ENCODE data around the gene PPIF. TPM values are rescaled to one million over a fixed set of nuclear protein-coding genes. Genes with fewer than 3 reads are reported as not detected.

PPIF gene
- total and polyA plus RNA-seq, 7 donors: 26.4 to 74.9 (median 48.5) TPM

DNA sequence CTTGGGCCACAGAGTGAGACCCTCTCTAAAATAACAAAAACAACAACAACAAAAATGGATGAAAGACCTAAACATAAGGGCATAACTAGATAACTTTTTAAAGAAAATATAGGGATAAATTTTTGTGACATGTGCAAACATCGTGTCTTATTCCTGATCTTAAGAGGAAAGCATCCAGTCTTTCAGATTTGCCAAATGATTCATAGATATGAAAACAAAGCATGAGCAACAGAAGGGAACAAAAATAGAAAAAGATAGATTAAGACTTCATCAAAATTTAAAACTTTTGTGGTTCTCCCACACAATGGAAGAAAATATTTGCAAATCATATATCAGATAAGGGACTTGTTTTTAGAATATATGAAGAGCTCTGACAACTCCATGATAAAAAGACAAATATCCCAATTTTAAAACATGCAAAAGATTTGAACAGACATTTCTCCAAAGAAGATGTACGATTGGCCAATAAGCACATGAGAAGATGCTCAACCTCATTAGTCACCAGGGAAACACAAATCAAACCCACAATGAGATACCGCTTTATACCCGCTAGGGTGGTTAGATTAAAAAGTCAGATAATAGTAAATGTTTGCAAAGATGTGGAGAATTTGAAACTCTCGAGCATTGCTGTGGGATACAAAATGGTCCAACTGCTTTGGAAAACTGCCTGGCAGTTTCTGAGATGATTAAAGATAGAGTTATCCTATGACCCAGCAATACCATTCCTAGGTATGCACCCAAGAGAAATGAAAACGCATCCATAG, 20.3 kb downstream of the PPIF start:
- no peak for TF ChIP-seq EP300 (IDR thresholded peaks at IDR 0.05)
- TF ChIP-seq, protein P1, sequence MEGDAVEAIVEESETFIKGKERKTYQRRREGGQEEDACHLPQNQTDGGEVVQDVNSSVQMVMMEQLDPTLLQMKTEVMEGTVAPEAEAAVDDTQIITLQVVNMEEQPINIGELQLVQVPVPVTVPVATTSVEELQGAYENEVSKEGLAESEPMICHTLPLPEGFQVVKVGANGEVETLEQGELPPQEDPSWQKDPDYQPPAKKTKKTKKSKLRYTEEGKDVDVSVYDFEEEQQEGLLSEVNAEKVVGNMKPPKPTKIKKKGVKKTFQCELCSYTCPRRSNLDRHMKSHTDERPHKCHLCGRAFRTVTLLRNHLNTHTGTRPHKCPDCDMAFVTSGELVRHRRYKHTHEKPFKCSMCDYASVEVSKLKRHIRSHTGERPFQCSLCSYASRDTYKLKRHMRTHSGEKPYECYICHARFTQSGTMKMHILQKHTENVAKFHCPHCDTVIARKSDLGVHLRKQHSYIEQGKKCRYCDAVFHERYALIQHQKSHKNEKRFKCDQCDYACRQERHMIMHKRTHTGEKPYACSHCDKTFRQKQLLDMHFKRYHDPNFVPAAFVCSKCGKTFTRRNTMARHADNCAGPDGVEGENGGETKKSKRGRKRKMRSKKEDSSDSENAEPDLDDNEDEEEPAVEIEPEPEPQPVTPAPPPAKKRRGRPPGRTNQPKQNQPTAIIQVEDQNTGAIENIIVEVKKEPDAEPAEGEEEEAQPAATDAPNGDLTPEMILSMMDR (IDR thresholded peaks at IDR 0.05): no peak
- no peak for TF ChIP-seq POLR2A (IDR thresholded peaks at IDR 0.05)
- no peak for TF ChIP-seq POLR2AphosphoS5 (IDR thresholded peaks at IDR 0.05)
- 84 to 90% methylated on average over 6 of the region's 6 CpGs for WGBS, 2 donors
- intact Hi-C loops (cut with DNase I): no loop called here

DNA sequence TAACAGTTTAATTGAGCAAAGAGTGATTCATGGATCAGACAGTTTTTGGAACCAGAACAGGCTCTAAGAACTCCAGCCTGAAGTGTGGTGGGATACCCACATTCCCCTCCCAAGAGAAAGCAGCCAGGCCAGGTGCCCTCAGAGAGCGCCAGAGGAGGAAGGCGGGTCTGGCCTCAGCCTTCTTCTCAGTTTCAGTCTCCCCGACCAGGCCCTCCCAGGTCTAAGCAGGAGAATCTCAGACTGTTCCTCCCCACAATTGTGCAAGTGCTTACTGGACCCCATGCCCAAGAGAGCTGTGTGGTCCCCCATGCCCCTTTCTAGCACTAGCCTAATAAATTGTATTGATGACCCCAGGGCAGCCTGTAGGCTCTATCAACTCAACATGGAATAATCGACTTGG, 25.6 kb downstream of the PPIF start:
- Histone ChIP-seq H3K27me3 (no peaks in the 10 kb centered on the region), H3K9me3 (peaks cover 0 to 4% (median 0%) of the 10 kb centered on the region in 4 donors), H3K4me3 (no peak overlapping the region), H3K36me3 (no peaks in the 10 kb centered on the region), H3K4me1 (peaks cover 0 to 22% (median 18%) of the 10 kb centered on the region in 4 donors), H3K27ac (no peak overlapping the region)
- peak; percentile 21 for DNase-seq
- intact Hi-C loops (cut with DNase I): loop anchor here (5.0 to 10.0 kb wide), 4 partner anchors 114 to 832 kb away; partner anchors contain the start of gene ANXA11
- TF ChIP-seq POLR2AphosphoS5 (IDR thresholded peaks at IDR 0.05) (no peak), POLR2A (IDR thresholded peaks at IDR 0.05) (no peak), EP300 (IDR thresholded peaks at IDR 0.05) (no peak)
- TF ChIP-seq, protein P1 (IDR thresholded peaks at IDR 0.05): no peak
- WGBS, 2 donors: 67 to 84% methylated on average over 4 of the region's 4 CpGs

More for the DNA sequence above, 20.3 kb downstream of the PPIF start:
- H3K4me1 ChIP-seq: no peaks in the 10 kb centered on the region
- H3K36me3 ChIP-seq: no peaks in the 10 kb centered on the region
- no peak overlapping the region for H3K4me3 ChIP-seq
- H3K27ac ChIP-seq: no peak overlapping the region
- DNase-seq: no peak
- peaks cover 0 to 4% (median 0%) of the 10 kb centered on the region in 4 donors for H3K9me3 ChIP-seq
- no peaks in the 10 kb centered on the region for H3K27me3 ChIP-seq

DNA sequence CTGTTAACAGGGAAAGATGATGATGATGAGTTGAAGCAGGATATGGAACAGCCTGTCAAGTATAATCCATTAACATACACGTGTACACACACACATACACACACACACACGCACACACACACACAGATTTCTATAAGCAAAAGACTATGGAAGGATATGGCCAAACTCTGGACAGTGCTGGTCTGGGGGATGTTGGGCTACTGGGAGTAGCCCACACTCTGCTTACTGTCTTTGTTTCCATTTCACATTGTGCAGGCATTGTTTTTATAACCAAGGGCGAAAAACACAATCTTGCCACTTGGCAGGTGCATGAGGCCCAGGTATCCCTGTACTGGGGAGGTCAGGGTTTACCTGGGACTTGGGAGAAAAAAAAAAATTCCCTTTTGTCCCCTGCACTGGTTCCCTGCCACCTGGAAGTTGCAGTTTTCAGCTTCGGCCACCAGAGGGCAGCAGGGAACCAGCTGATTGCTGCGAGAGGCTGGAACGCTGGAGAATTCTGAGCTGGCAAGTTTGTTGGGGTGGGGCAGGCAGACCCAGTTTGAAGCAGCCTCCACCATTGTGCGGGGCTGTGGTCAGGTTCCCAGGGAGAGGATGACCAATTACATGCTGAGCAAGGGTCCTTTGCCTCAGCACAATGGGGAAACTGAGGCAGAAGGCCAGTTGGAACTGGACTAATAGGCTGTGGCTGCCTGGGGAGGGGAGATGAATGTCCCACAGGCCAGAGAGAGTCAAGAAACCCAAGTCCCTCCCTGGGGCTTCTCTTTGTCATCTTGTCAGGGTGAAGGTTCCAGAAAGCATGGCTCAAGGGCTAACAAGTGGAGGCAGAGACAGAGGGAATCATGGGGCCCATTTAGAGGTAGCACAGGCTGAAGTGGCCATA, 27.3 kb downstream of the PPIF start:
- peak overlapping the region in 2 of 4 donors; percentile 49 to 53 for H3K27ac ChIP-seq
- H3K27me3 ChIP-seq: no peaks in the 10 kb centered on the region
- intact Hi-C loops (cut with DNase I): loop anchor here (1.0 to 10.0 kb wide), 5 partner anchors 93 to 830 kb away; partner anchors contain the start of gene ANXA11
- H3K9me3 ChIP-seq: peaks cover 0 to 4% (median 0%) of the 10 kb centered on the region in 4 donors
- no peak overlapping the region for H3K4me3 ChIP-seq
- peak; percentile 91 for DNase-seq
- peaks cover 2 to 34% (median 26%) of the 10 kb centered on the region in 4 donors for H3K4me1 ChIP-seq
- 5 to 14% methylated on average over 7 of the region's 7 CpGs for WGBS, 2 donors
- TF ChIP-seq POLR2A (IDR thresholded peaks at IDR 0.05) (no peak), EP300 (IDR thresholded peaks at IDR 0.05) (no peak), POLR2AphosphoS5 (IDR thresholded peaks at IDR 0.05) (peak in 2 of 4 donors; percentile 33 to 35)
- TF ChIP-seq, protein P1 (IDR thresholded peaks at IDR 0.05): peak; percentile 96 to 98 (median 96)
- H3K36me3 ChIP-seq: no peaks in the 10 kb centered on the region

DNA sequence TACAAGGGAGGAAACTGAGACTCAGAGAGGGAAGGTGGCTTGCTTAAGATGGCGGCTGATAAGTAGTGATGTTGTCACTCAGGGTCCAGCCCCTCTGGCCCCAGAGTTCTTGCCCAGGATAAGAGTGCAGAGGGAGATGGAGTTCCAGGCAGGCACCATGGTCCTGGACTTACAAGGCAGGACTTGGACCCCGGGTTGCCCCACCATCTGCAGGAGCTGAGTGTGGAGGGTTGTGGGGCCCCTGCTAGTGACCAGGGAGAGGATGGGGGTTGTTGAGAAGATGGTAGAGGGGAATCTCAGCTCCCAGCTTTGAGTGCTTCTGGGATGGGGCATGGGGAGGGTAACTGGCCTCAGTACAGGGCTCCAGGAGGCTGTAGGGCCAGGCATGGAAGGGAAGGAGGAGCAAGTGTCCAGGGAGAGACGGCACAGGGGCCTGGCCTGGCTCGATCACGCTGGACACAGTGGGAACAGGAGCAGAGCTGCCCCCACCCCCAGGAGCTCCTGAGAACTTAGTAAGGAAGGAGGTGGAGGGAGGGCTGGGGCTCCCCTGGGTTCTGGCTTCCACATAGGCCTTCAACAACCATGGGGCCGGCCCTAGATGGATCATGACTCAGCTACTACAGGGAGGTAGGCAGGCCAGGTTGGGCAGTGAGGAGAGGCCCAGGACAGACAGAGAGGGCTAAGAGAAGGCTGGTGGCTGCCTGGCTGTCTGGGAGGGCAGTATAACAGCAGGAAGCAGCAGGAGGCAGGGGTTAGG, 28.2 kb downstream of the PPIF start:
- Histone ChIP-seq H3K4me3 (no peak overlapping the region), H3K4me1 (peaks cover 3 to 43% (median 36%) of the 10 kb centered on the region in 4 donors), H3K36me3 (no peaks in the 10 kb centered on the region), H3K9me3 (no peaks in the 10 kb centered on the region), H3K27ac (peak overlapping the region in 3 of 4 donors; percentile 36 to 53 (median 49)), H3K27me3 (no peaks in the 10 kb centered on the region)
- peak; percentile 76 for DNase-seq
- TF ChIP-seq, protein P1 (IDR thresholded peaks at IDR 0.05): no peak
- TF ChIP-seq POLR2A (IDR thresholded peaks at IDR 0.05) (no peak), POLR2AphosphoS5 (IDR thresholded peaks at IDR 0.05) (no peak), EP300 (IDR thresholded peaks at IDR 0.05) (no peak)
- intact Hi-C loops (cut with DNase I): loop anchor here (10.0 kb wide), 3 partner anchors 229 to 829 kb away; partner anchors contain the start of gene ANXA11
- WGBS, 2 donors: 78 to 90% methylated on average over 6 of the region's 6 CpGs
